Thymus (tissue), 11 donors: ENCODE measurements around the gene MTR. TPM values are rescaled to one million over a fixed set of nuclear protein-coding genes. Genes with fewer than 3 reads are reported as not detected.

ENCODE experiments used
- DNase-seq, 9 donors: peaks; one replicate each; pipeline ENCODE4 v3.0.0-alpha.2; 2013; ENCODE audit warnings: low spot score in 9 of 9, low read depth in 6 of 9, missing footprints in 1 of 9
- H3K27ac ChIP-seq, 2 donors: one replicate each; pipeline ENCODE4 v1.5.1; 2013; ENCODE audit warnings: control low read depth in 1 of 2, low read depth in 1 of 2, low read length in 1 of 2, mild to moderate bottlenecking in 1 of 2, moderate library complexity in 1 of 2
- H3K27me3 ChIP-seq, 2 donors: one replicate each; pipeline ENCODE4 v1.5.1; 2013; ENCODE audit warnings: low read length in 1 of 2; ENCODE audit not compliant: control insufficient read depth in 2 of 2, insufficient read depth in 1 of 2
- H3K36me3 ChIP-seq, 2 donors: one replicate each; pipeline ENCODE4 v1.5.1; 2013; ENCODE audit warnings: low read length in 1 of 2, mild to moderate bottlenecking in 1 of 2, moderate library complexity in 1 of 2; ENCODE audit not compliant: control insufficient read depth in 2 of 2, insufficient read depth in 2 of 2
- H3K4me1 ChIP-seq, 2 donors: one replicate each; pipeline ENCODE4 v1.5.1; 2013; ENCODE audit warnings: low read length in 2 of 2; ENCODE audit not compliant: control insufficient read depth in 2 of 2, insufficient read depth in 2 of 2
- H3K4me3 ChIP-seq, 2 donors: one replicate each; pipeline ENCODE4 v1.5.1; 2013; ENCODE audit warnings: low read length in 2 of 2, control low read depth in 1 of 2, mild to moderate bottlenecking in 1 of 2
- H3K9me3 ChIP-seq, 2 donors: one replicate each; pipeline ENCODE4 v1.5.1; 2013; ENCODE audit warnings: low read length in 1 of 2, mild to moderate bottlenecking in 1 of 2; ENCODE audit not compliant: control insufficient read depth in 2 of 2, insufficient read depth in 1 of 2
- WGBS: extraction: QIAGEN DNeasy Blood & Tissue Kit; methylation state at CpG from one replicate; pipeline ENCODE4 v1.1.7; 2013; 5-methylcytosine and 5-hydroxymethylcytosine counted together
- polyA plus RNA-seq: library from polyadenylated mRNA; stranded (reverse); fragments of 200-250 nt; gene quantifications from one replicate; pipeline ENCODE4 v1.2.3, GENCODE V29; 2013
- total RNA-seq: library from RNA; stranded (reverse); fragments of 120-200 nt; gene quantifications from one replicate; pipeline ENCODE4 v1.2.4, GENCODE V29; 2013
- donor health status: healthy.

MTR gene
- total and polyA plus RNA-seq, 2 donors = 12.5 to 25.0 TPM

- no peaks in the 10 kb centered on the region for H3K4me1 ChIP-seq
- H3K36me3 ChIP-seq = peaks cover 18 to 84% of the 10 kb centered on the region in 2 donors
- no peak for DNase-seq
- 97% methylated on average over 3 of the region's 3 CpGs for WGBS
- no peaks in the 10 kb centered on the region for H3K9me3 ChIP-seq
- no peak overlapping the region for H3K4me3 ChIP-seq
- H3K27ac ChIP-seq = no peak overlapping the region
- no peaks in the 10 kb centered on the region for H3K27me3 ChIP-seq
Observed at GRCh38 chr1:236810018-236810417, 14.9 kb downstream of the MTR start.

- Histone ChIP-seq H3K9me3 (no peaks in the 10 kb centered on the region), H3K27ac (no peak overlapping the region), H3K4me3 (no peak overlapping the region), H3K4me1 (no peaks in the 10 kb centered on the region), H3K27me3 (no peaks in the 10 kb centered on the region), H3K36me3 (peaks cover 21 to 88% of the 10 kb centered on the region in 2 donors)
- WGBS = 99% methylated on average over 5 of the region's 5 CpGs
- DNase-seq = no peak
Observed at GRCh38 chr1:236812334-236813030, 17.4 kb downstream of the MTR start.

- Histone ChIP-seq H3K9me3 (no peaks in the 10 kb centered on the region), H3K27me3 (no peaks in the 10 kb centered on the region), H3K36me3 (peaks cover 24 to 70% of the 10 kb centered on the region in 2 donors), H3K4me1 (no peaks in the 10 kb centered on the region), H3K27ac (no peak overlapping the region), H3K4me3 (no peak overlapping the region)
- WGBS = 98% methylated on average over 2 of the region's 2 CpGs
- no peak for DNase-seq
Observed at GRCh38 chr1:236815941-236816340, 20.8 kb downstream of the MTR start.

- Histone ChIP-seq H3K4me3 (no peak overlapping the region), H3K27me3 (no peaks in the 10 kb centered on the region), H3K36me3 (peaks cover 22 to 52% of the 10 kb centered on the region in 2 donors), H3K27ac (no peak overlapping the region), H3K9me3 (no peaks in the 10 kb centered on the region), H3K4me1 (no peaks in the 10 kb centered on the region)
- no peak for DNase-seq
- 97% methylated on average over 9 of the region's 9 CpGs for WGBS
Observed at GRCh38 chr1:236819856-236820255, 24.8 kb downstream of the MTR start.

GRCh38 chr1:236821091-236821627, 26.1 kb downstream of the MTR start:
- DNase-seq = no peak
- Histone ChIP-seq H3K27me3 (no peaks in the 10 kb centered on the region), H3K27ac (no peak overlapping the region), H3K9me3 (no peaks in the 10 kb centered on the region), H3K4me3 (no peak overlapping the region), H3K36me3 (peaks cover 27 to 48% of the 10 kb centered on the region in 2 donors), H3K4me1 (no peaks in the 10 kb centered on the region)
- 86% methylated on average over 6 of the region's 6 CpGs for WGBS

- no peaks in the 10 kb centered on the region for H3K27me3 ChIP-seq
- peaks cover 30 to 44% of the 10 kb centered on the region in 2 donors for H3K36me3 ChIP-seq
- no peaks in the 10 kb centered on the region for H3K4me1 ChIP-seq
- H3K9me3 ChIP-seq = no peaks in the 10 kb centered on the region
- no peak overlapping the region for H3K4me3 ChIP-seq
- no peak overlapping the region for H3K27ac ChIP-seq
- over 99% methylated on average over 2 of the region's 2 CpGs for WGBS
- no peak for DNase-seq
Observed at GRCh38 chr1:236823559-236823958, 28.5 kb downstream of the MTR start.

- peaks cover 43 to 79% of the 10 kb centered on the region in 2 donors for H3K36me3 ChIP-seq
- 99% methylated on average over 3 of the region's 3 CpGs for WGBS
- H3K27ac ChIP-seq = no peak overlapping the region
- H3K9me3 ChIP-seq = no peaks in the 10 kb centered on the region
- no peaks in the 10 kb centered on the region for H3K27me3 ChIP-seq
- H3K4me3 ChIP-seq = no peak overlapping the region
- no peaks in the 10 kb centered on the region for H3K4me1 ChIP-seq
- DNase-seq = no peak
Observed at GRCh38 chr1:236829085-236829484, 34.0 kb downstream of the MTR start.

- DNase-seq = no peak
- H3K36me3 ChIP-seq = peaks cover 41 to 72% of the 10 kb centered on the region in 2 donors
- no peaks in the 10 kb centered on the region for H3K27me3 ChIP-seq
- WGBS = 85% methylated on average over 3 of the region's 3 CpGs
- H3K4me3 ChIP-seq = no peak overlapping the region
- no peaks in the 10 kb centered on the region for H3K4me1 ChIP-seq
- H3K27ac ChIP-seq = no peak overlapping the region
- H3K9me3 ChIP-seq = no peaks in the 10 kb centered on the region
Observed at GRCh38 chr1:236830116-236830515, 35.0 kb downstream of the MTR start.

GRCh38 chr1:236830560-236830959, 35.5 kb downstream of the MTR start:
- H3K4me3 ChIP-seq = no peak overlapping the region
- H3K36me3 ChIP-seq = peaks cover 42 to 72% of the 10 kb centered on the region in 2 donors
- no peaks in the 10 kb centered on the region for H3K27me3 ChIP-seq
- H3K4me1 ChIP-seq = no peaks in the 10 kb centered on the region
- no peaks in the 10 kb centered on the region for H3K9me3 ChIP-seq
- no peak for DNase-seq
- no peak overlapping the region for H3K27ac ChIP-seq
- WGBS = 98% methylated on average over 6 of the region's 6 CpGs
